ENCODE results near the gene RHOV. TPM values are rescaled to one million over a fixed set of nuclear protein-coding genes. Genes with fewer than 3 reads are reported as not detected.

The RHOV gene
- total RNA-seq, 4 donors from 2014 or later: 0.76 TPM; not detected in 3

GRCh38 chr15:40859206-40859851, 14.7 kb downstream of the RHOV start:
- DNase-seq: peak; percentile 55 to 57
- H3K4me1 ChIP-seq: no peaks in the 10 kb centered on the region
- TF ChIP-seq CTCF (IDR thresholded peaks at IDR 0.05) (peak; percentile 36 to 56 (median 42)), POLR2A (IDR thresholded peaks at IDR 0.05) (no peak)
- H3K9me3 ChIP-seq: no peaks in the 10 kb centered on the region
- no peaks in the 10 kb centered on the region for H3K27me3 ChIP-seq
- H3K27ac ChIP-seq: no peak overlapping the region
- intact Hi-C loops (cut with DNase I; ENCODE audit: low total_unique reads): no loop called here
- no peaks in the 10 kb centered on the region for H3K36me3 ChIP-seq
- H3K4me3 ChIP-seq: no peak overlapping the region

- H3K4me1 ChIP-seq: no peaks in the 10 kb centered on the region
- TF ChIP-seq POLR2A (IDR thresholded peaks at IDR 0.05) (no peak), CTCF (IDR thresholded peaks at IDR 0.05) (no peak)
- H3K27ac ChIP-seq: no peak overlapping the region
- H3K27me3 ChIP-seq: no peaks in the 10 kb centered on the region
- H3K9me3 ChIP-seq: no peaks in the 10 kb centered on the region
- intact Hi-C loops (cut with DNase I; ENCODE audit: low total_unique reads): no loop called here
- DNase-seq: no peak
- no peaks in the 10 kb centered on the region for H3K36me3 ChIP-seq
- H3K4me3 ChIP-seq: no peak overlapping the region
These were observed 15.3 kb downstream of the RHOV start for GRCh38 chr15:40858706-40859105.

GRCh38 chr15:40857601-40858341, 16.3 kb downstream of the RHOV start:
- intact Hi-C loops (cut with DNase I; ENCODE audit: low total_unique reads): no loop called here
- Histone ChIP-seq H3K4me1 (no peaks in the 10 kb centered on the region), H3K27me3 (no peaks in the 10 kb centered on the region), H3K9me3 (no peaks in the 10 kb centered on the region), H3K36me3 (no peaks in the 10 kb centered on the region), H3K4me3 (no peak overlapping the region), H3K27ac (no peak overlapping the region)
- peak; percentile 57 to 76 for DNase-seq
- peak; percentile 84 to 94 (median 90) for TF ChIP-seq CTCF (IDR thresholded peaks at IDR 0.05)
- TF ChIP-seq POLR2A (IDR thresholded peaks at IDR 0.05): no peak

- no peaks in the 10 kb centered on the region for H3K4me1 ChIP-seq
- H3K36me3 ChIP-seq: no peaks in the 10 kb centered on the region
- intact Hi-C loops (cut with DNase I; ENCODE audit: low total_unique reads): no loop called here
- no peak for DNase-seq
- no peaks in the 10 kb centered on the region for H3K9me3 ChIP-seq
- no peak overlapping the region for H3K27ac ChIP-seq
- TF ChIP-seq POLR2A (IDR thresholded peaks at IDR 0.05) (no peak), CTCF (IDR thresholded peaks at IDR 0.05) (no peak)
- no peak overlapping the region for H3K4me3 ChIP-seq
- H3K27me3 ChIP-seq: no peaks in the 10 kb centered on the region
These were observed 17.3 kb downstream of the RHOV start for GRCh38 chr15:40856746-40857145.

GRCh38 chr15:40855706-40856234, 18.3 kb downstream of the RHOV start:
- Histone ChIP-seq H3K4me3 (no peak overlapping the region), H3K27ac (no peak overlapping the region), H3K27me3 (no peaks in the 10 kb centered on the region), H3K4me1 (no peaks in the 10 kb centered on the region), H3K9me3 (no peaks in the 10 kb centered on the region), H3K36me3 (no peaks in the 10 kb centered on the region)
- TF ChIP-seq POLR2A (IDR thresholded peaks at IDR 0.05) (no peak), CTCF (IDR thresholded peaks at IDR 0.05) (no peak)
- intact Hi-C loops (cut with DNase I; ENCODE audit: low total_unique reads): no loop called here
- DNase-seq: no peak
